Inflammatory macrophage (primary cell): ENCODE measurements around the gene TBX1.

ENCODE experiments used
- DNase-seq, 2 donors: peaks; one replicate each; pipeline ENCODE4 v3.0.0-alpha.2; 2020 to 2022

TBX1 gene

GRCh38 chr22:19801340-19802000 lies 40.9 kb downstream of the TBX1 start:
- DNase-seq: no peak

GRCh38 chr22:19802001-19802893 lies 41.7 kb downstream of the TBX1 start:
- no peak for DNase-seq

GRCh38 chr22:19802894-19803735 lies 42.5 kb downstream of the TBX1 start:
- no peak for DNase-seq

GRCh38 chr22:19803736-19804267 lies 43.2 kb downstream of the TBX1 start:
- no peak for DNase-seq

- DNase-seq: no peak
These were observed 45.2 kb downstream of the TBX1 start for GRCh38 chr22:19805821-19806212.

GRCh38 chr22:19806213-19807160 lies 45.9 kb downstream of the TBX1 start:
- no peak for DNase-seq

- DNase-seq: no peak
These were observed 46.8 kb downstream of the TBX1 start for GRCh38 chr22:19807161-19807913.

GRCh38 chr22:19807914-19808872 lies 47.6 kb downstream of the TBX1 start:
- no peak for DNase-seq

GRCh38 chr22:19808873-19809478 lies 48.4 kb downstream of the TBX1 start:
- no peak for DNase-seq

- DNase-seq: no peak
These were observed 49.2 kb downstream of the TBX1 start for GRCh38 chr22:19809741-19810140.

GRCh38 chr22:19810381-19811201 lies 50.0 kb downstream of the TBX1 start:
- DNase-seq: no peak

GRCh38 chr22:19811211-19811621 lies 50.6 kb downstream of the TBX1 start:
- DNase-seq: no peak

GRCh38 chr22:19811811-19812771 lies 51.5 kb downstream of the TBX1 start:
- DNase-seq: no peak

- no peak for DNase-seq
These were observed 52.3 kb downstream of the TBX1 start for GRCh38 chr22:19812910-19813309.

GRCh38 chr22:19814428-19814827 lies 53.9 kb downstream of the TBX1 start:
- DNase-seq: no peak

- no peak for DNase-seq
These were observed 54.7 kb downstream of the TBX1 start for GRCh38 chr22:19815093-19815822.
